22Rv1 (cell line): ENCODE results near the gene RIOX2.

Source experiments
- H3K27ac ChIP-seq: fragments of 450-650 bp; 2 replicates; pipeline ENCODE4 v1.5.1; 2017
- ZFX ChIP-seq: fragments of 450-650 bp; IDR thresholded peaks from 2 replicates; pipeline ENCODE4 v1.6.1; 2017; ENCODE audit warnings: antibody characterized with exemption, borderline replicate concordance
- TF ChIP-seq, protein P1 (sequence below): fragments of 450-650 bp; IDR thresholded peaks from 2 replicates; pipeline ENCODE4 v1.5.1; 2017; ENCODE audit warnings: mild to moderate bottlenecking

Gene RIOX2

DNA sequence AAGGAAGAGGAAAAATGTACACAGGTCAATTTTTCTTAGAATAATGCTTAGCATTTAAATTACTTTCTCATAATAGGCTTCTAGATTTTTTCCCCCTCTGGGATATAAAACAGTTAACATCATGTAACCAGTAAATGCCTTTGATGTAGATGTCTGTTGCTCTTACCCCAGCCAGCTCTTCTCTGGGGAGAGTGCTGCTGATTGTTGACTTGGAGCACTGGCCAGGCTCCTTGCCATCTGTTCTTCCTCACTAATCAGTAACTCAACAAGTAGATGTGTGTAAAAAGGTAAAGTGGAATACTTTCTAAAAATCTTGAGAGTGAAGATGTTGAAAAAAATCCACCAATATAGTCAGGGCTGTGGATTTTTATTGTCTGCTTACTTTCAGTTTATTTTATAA, 42.2 kb downstream of the RIOX2 start:
- no peak overlapping the region for H3K27ac ChIP-seq
- no peak for TF ChIP-seq ZFX
- TF ChIP-seq, protein P1, sequence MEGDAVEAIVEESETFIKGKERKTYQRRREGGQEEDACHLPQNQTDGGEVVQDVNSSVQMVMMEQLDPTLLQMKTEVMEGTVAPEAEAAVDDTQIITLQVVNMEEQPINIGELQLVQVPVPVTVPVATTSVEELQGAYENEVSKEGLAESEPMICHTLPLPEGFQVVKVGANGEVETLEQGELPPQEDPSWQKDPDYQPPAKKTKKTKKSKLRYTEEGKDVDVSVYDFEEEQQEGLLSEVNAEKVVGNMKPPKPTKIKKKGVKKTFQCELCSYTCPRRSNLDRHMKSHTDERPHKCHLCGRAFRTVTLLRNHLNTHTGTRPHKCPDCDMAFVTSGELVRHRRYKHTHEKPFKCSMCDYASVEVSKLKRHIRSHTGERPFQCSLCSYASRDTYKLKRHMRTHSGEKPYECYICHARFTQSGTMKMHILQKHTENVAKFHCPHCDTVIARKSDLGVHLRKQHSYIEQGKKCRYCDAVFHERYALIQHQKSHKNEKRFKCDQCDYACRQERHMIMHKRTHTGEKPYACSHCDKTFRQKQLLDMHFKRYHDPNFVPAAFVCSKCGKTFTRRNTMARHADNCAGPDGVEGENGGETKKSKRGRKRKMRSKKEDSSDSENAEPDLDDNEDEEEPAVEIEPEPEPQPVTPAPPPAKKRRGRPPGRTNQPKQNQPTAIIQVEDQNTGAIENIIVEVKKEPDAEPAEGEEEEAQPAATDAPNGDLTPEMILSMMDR: no peak

DNA sequence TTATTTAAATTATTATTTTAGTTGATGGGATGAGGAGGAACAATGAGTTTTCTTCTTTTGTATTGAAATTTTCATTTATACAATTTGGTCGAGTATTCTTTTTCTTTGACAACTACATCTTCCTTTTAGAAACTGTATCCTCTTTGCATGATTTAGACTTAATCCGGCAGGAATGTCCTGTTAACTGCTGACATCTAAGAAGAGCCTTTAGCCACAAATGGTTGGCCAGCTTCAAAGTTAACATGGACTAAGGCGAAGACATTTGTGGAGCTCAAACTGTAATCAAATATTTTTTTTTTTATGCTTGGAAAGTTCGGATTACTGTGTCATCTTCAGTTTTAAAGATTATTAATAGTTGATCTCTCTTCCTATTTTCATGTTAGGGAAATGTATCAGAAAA, 43.2 kb downstream of the RIOX2 start:
- TF ChIP-seq ZFX: no peak
- TF ChIP-seq, protein P1: no peak

DNA sequence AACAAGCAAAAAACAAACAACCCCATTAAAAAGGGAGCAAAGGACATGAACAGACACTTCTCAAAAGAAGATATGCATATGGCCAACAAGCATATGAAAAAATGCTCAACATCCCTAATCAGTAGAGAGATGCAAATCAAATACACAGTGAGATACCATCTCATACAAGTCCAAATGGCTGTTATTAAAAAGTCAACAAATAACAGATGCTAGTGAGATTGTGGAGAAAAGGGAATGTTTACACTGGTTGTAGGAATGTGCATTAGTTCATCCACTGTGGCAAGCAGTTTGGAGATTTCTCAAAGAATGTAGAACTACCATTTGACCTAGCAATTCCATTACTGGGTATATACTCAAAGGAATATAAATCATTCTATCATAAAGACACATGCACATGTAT, 44.5 kb downstream of the RIOX2 start:
- TF ChIP-seq, protein P1: no peak
- TF ChIP-seq ZFX: no peak
- H3K27ac ChIP-seq: peak overlapping the region; percentile 74

More for the DNA sequence above, 43.2 kb downstream of the RIOX2 start:
- no peak overlapping the region for H3K27ac ChIP-seq

DNA sequence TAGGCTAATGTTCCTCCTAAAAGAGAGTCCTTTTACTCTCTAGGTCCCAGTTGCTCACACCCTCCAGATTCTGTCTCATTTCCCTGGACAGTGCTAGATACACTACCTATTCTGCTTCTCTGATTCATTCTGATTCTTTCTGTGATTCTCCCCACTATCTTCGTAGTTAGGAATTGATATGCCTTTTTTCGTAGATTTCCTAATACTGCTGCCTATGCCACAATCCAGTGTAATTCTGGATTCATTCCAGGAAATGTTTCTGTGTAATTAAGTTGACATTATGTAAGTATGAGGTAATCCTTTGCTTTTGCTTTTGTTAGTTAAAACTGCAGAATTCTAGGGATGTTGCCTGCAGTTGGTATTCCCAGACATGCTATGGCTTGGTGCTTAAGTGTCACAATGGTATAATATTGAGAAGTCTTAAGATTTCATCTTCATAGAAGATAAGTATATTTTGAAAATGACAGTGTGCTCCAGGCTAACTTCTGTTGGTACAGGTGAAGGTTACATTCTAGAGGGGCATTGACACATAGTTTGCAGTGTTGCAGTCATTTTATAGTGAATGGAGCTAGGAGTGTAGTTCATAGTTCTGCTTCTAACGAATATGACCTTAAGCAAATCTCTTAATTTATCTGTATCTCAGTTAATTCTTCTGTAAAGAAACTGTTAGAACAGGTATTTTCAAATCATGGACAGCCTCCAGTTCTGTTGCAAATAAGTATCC, 54.3 kb downstream of the RIOX2 start:
- no peak for TF ChIP-seq ZFX
- TF ChIP-seq, protein P1: no peak
- H3K27ac ChIP-seq: no peak overlapping the region

DNA sequence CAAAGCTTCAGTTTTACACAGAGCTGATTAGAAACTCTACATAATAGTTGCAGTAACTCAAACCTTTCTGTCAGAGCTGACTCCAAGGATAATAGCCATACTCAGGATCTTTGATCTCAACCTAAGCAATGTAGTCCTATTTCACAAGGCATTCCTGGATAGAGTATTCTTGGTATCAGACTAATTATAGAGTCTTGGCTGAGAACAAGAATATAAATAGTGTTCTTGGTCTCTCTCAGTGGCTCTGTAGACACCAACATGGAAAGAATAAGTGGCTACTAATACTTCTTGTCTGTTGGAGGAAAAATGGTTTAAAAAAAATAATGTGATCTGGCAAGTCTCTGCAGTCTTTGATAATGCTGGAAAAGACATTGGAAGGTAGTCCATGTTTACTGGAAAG, 55.7 kb downstream of the RIOX2 start:
- H3K27ac ChIP-seq: no peak overlapping the region
- TF ChIP-seq ZFX: no peak
- TF ChIP-seq, protein P1: no peak

DNA sequence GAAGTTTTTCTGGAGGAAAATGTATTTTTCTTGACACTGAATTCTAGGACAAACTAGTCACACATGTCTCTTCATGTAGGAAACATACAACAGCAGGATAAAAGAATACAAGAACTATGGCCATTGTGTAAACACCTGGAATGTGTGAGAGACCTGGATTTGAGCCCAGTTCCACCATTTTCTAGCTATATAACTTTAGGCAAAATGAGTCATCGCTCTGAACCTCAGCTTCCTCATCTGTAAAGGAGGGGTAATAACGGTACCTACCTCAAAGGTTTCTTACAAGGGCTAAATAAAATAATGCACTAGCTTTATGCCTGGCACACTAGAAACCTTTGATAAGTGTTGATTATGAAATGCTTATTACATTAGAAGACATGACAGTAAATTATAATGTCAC, 57.8 kb downstream of the RIOX2 start:
- no peak overlapping the region for H3K27ac ChIP-seq
- TF ChIP-seq, protein P1: no peak
- no peak for TF ChIP-seq ZFX

DNA sequence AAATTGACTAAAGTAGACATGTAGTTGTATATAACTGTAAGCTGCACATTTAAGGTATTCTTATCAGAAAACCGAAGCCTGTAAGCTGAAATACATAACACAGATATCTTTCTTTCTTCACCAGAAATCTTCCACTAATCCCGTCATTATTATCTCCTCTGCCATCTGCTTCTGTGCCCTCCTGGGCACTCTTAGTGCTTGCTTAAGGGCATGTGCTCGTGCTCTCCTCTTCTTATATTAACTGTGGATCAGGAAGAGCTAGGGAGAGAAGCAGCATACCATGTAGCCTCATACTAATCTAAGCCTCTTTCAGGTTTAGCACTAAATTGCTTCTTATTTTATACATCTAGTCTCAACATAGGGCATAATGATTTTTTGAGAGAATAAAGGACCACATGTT, 60.8 kb downstream of the RIOX2 start:
- peak overlapping the region; percentile 30; the same call in 1 of the 2 replicates for H3K27ac ChIP-seq

More for the DNA sequence above, 60.8 kb downstream of the RIOX2 start:
- TF ChIP-seq, protein P1: no peak
- TF ChIP-seq ZFX: no peak
